H4 (cell line): ENCODE data around the gene FMNL3. TPM values are rescaled to one million over a fixed set of nuclear protein-coding genes. Genes with fewer than 3 reads are reported as not detected.
"Not testable (repeated sequence)": the region's sequence is repeated elsewhere in the genome, so short reads cannot be mapped to it uniquely, and the experiment has no call there.

Experiments used
- DNase-seq: peaks from one replicate; pipeline ENCODE4 v3.0.0-alpha.2; 2015; ENCODE audit warnings: low spot score
- total RNA-seq: library from RNA; depleted of rRNA; stranded (reverse); fragments of >200 nt; shearing (Covaris generic); gene quantifications from 2 replicates; pipeline ENCODE4 v1.2.3, GENCODE V29; 2014

FMNL3 gene
- total RNA-seq, 1 experiment from 2014 or later = 10.6 TPM

GRCh38 chr12:49632986-49633702 lies 74.1 kb downstream of the FMNL3 start:
- no peak for DNase-seq

- no peak for DNase-seq
Measured at GRCh38 chr12:49632401-49632800, 74.8 kb downstream of the FMNL3 start.

GRCh38 chr12:49631336-49631907 lies 75.8 kb downstream of the FMNL3 start:
- no peak for DNase-seq

- peak; percentile 38 for DNase-seq
Measured at GRCh38 chr12:49627752-49628360, 79.3 kb downstream of the FMNL3 start.

GRCh38 chr12:49626836-49627235 lies 80.4 kb downstream of the FMNL3 start:
- DNase-seq = no peak

- no peak for DNase-seq
Measured at GRCh38 chr12:49626169-49626835, 80.9 kb downstream of the FMNL3 start.

GRCh38 chr12:49624921-49625577 lies 82.2 kb downstream of the FMNL3 start:
- peak; percentile 76 for DNase-seq

GRCh38 chr12:49623142-49623904 lies 83.9 kb downstream of the FMNL3 start, which contains the start of gene PRPF40B:
Gene PRPF40B, plus strand, starts transcription at chr12:49623561. Its CDS starts 30 bp downstream, at chr12:49623591.
- peak; percentile 68 for DNase-seq

- DNase-seq = no peak
Measured at GRCh38 chr12:49622501-49623141, 84.6 kb downstream of the FMNL3 start.

GRCh38 chr12:49621651-49622500 lies 85.3 kb downstream of the FMNL3 start:
- no peak for DNase-seq

- no peak for DNase-seq
Measured at GRCh38 chr12:49619286-49619685, 87.9 kb downstream of the FMNL3 start.

- no peak for DNase-seq
Measured at GRCh38 chr12:49618576-49618975, 88.6 kb downstream of the FMNL3 start.

GRCh38 chr12:49616533-49617219 lies 90.5 kb downstream of the FMNL3 start:
- no peak for DNase-seq

- no peak for DNase-seq
Measured at GRCh38 chr12:49615725-49616124, 91.5 kb downstream of the FMNL3 start.

- DNase-seq = no peak
Measured at GRCh38 chr12:49612210-49612609, 95.0 kb downstream of the FMNL3 start.

GRCh38 chr12:49610785-49611184 lies 96.4 kb downstream of the FMNL3 start:
- not testable (repeated sequence) for DNase-seq

GRCh38 chr12:49609875-49610154 lies 97.4 kb downstream of the FMNL3 start:
- peak; percentile 33 for DNase-seq

GRCh38 chr12:49609059-49609874 lies 97.9 kb downstream of the FMNL3 start:
- no peak for DNase-seq
